Measurements from ENCODE around the gene KIRREL1. TPM values are rescaled to one million over a fixed set of nuclear protein-coding genes. Genes with fewer than 3 reads are reported as not detected.

The KIRREL1 gene
- total and polyA plus RNA-seq, 2 of the 13 experiments (the other 11 are each of a cell fraction or from before 2014, with no cell fraction given) = 0.02 to 0.03 TPM

GRCh38 chr1:158089476-158089875 is 96.0 kb downstream of the KIRREL1 start:
- WGBS (ENCODE audit: low lambda C conversion rate) = 36% methylated on average over 3 of the region's 16 CpGs
- BruUV-seq (replicated peaks) = no TSS peak
- Histone ChIP-seq H4K20me1 (ENCODE audit: insufficient read depth, low read length) (no peaks in the 10 kb centered on the region), H3K79me2 (ENCODE audit: insufficient read depth, low read length) (no peaks in the 10 kb centered on the region), H3K9me3 (ENCODE audit: low read length) (no peaks in the 10 kb centered on the region), H3K36me3 (replicated peaks in 1 of 2; ENCODE audit: control insufficient read depth in 1 of 2, insufficient read depth in 2 of 2, low read length in 2 of 2) (no peaks in the 10 kb centered on the region), H3K27ac (ENCODE audit: extremely low read length, insufficient read depth, low read length) (no peak overlapping the region), H3K4me3 (replicated peaks in 1 of 3; ENCODE audit: insufficient read depth in 1 of 3, low read depth in 2 of 3, low read length in 3 of 3) (no peak overlapping the region), H3K4me2 (ENCODE audit: low read depth, low read length) (no peak overlapping the region), H2AFZ (ENCODE audit: low read length) (no peak overlapping the region), H3K4me1 (ENCODE audit: insufficient read depth, low read length) (no peaks in the 10 kb centered on the region), H3K9ac (ENCODE audit: insufficient read depth, low read depth, low read length) (no peak overlapping the region), H3K27me3 (ENCODE audit: control insufficient read depth in 1 of 2, insufficient read depth in 2 of 2, low read length in 2 of 2) (no peaks in the 10 kb centered on the region)
- FAIRE-seq = no peak
- no peak for ATAC-seq
- no peak for TF ChIP-seq STAT5B (CRISPR knock-in tag; IDR thresholded peaks at IDR 0.05)
- TF ChIP-seq DMAP1 (CRISPR knock-in tag; IDR thresholded peaks at IDR 0.05) = no peak
- no peak for TF ChIP-seq ZNF891 (CRISPR knock-in tag; IDR thresholded peaks at IDR 0.05)
- TF ChIP-seq MLLT10 (CRISPR knock-in tag; IDR thresholded peaks at IDR 0.05) = no peak
- no peak for TF ChIP-seq IRX3 (CRISPR knock-in tag; IDR thresholded peaks at IDR 0.05; ENCODE audit: borderline replicate concordance, low read depth)
- TF ChIP-seq ZIK1 (CRISPR knock-in tag; IDR thresholded peaks at IDR 0.05; ENCODE audit: borderline replicate concordance, low read depth) = no peak
- no peak for TF ChIP-seq FOSL2 (CRISPR knock-in tag; IDR thresholded peaks at IDR 0.05)
- TF ChIP-seq ZNF790 (CRISPR knock-in tag; IDR thresholded peaks at IDR 0.05; ENCODE audit: borderline replicate concordance) = no peak
- no peak for TF ChIP-seq TRAFD1 (CRISPR knock-in tag; IDR thresholded peaks at IDR 0.05; ENCODE audit: borderline replicate concordance)
- no peak for TF ChIP-seq NFYB (CRISPR knock-in tag; IDR thresholded peaks at IDR 0.05)
- TF ChIP-seq GPBP1L1 (CRISPR knock-in tag; IDR thresholded peaks at IDR 0.05) = no peak
- TF ChIP-seq ZBTB42 (CRISPR knock-in tag; IDR thresholded peaks at IDR 0.05) = no peak
- no peak for TF ChIP-seq JUNB (CRISPR knock-in tag; IDR thresholded peaks at IDR 0.05; ENCODE audit: borderline replicate concordance)
- no peak for TF ChIP-seq ZBTB46 (CRISPR knock-in tag; IDR thresholded peaks at IDR 0.05; ENCODE audit: borderline replicate concordance)
- TF ChIP-seq ZNF816 (CRISPR knock-in tag; IDR thresholded peaks at IDR 0.05; ENCODE audit: borderline replicate concordance) = no peak
- no peak for TF ChIP-seq DPF2 (CRISPR knock-in tag; IDR thresholded peaks at IDR 0.05; ENCODE audit: borderline replicate concordance, low read depth)
- no peak for TF ChIP-seq MIXL1 (CRISPR knock-in tag; IDR thresholded peaks at IDR 0.05)
- ChIA-PET POLR2A (no interaction called here), CTCF (ENCODE audit: low intra/inter-chr PET ratio, low total read pairs) (no interaction called here)
- in situ Hi-C loops (cut with HindIII; ENCODE audit: extremely low pct_ligation_motif_present, low pct_unique_long_range_greater_than_20kb) = loop anchor here (10.0 kb wide), 2 partner anchors 95 to 125 kb away; partner anchors contain the start of gene KIRREL1
- no peak for DNase-seq (ENCODE audit: low spot score)
- intact Hi-C loops (cut with micrococcal nuclease; ENCODE audit: unreplicated experiment) = no loop called here

Data from HepG2 (cell line).